ENCODE data around the gene RGS2.

DNA sequence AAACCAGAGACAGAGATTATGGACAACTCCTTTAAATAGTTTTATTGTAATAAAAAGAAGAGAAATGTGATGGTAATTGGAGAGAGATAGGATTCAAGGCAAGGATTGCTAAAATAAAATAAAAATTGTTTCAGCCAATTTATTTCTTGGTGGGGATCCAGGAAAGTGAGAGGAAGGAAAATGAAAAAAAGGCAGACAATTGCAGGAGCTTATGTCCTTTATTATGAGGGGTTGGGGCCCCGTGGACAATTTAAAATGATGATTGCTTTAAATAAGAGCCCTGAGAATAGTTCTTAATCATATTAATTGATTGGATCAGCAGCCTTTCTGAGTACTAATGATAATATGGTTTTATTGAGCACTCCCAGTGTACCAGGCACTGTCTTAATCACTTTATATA, 40.2 kb downstream of the RGS2 start:
- TF ChIP-seq, protein P1, sequence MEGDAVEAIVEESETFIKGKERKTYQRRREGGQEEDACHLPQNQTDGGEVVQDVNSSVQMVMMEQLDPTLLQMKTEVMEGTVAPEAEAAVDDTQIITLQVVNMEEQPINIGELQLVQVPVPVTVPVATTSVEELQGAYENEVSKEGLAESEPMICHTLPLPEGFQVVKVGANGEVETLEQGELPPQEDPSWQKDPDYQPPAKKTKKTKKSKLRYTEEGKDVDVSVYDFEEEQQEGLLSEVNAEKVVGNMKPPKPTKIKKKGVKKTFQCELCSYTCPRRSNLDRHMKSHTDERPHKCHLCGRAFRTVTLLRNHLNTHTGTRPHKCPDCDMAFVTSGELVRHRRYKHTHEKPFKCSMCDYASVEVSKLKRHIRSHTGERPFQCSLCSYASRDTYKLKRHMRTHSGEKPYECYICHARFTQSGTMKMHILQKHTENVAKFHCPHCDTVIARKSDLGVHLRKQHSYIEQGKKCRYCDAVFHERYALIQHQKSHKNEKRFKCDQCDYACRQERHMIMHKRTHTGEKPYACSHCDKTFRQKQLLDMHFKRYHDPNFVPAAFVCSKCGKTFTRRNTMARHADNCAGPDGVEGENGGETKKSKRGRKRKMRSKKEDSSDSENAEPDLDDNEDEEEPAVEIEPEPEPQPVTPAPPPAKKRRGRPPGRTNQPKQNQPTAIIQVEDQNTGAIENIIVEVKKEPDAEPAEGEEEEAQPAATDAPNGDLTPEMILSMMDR (IDR thresholded peaks at IDR 0.05), result no peak
- no peak for TF ChIP-seq ZFX (IDR thresholded peaks at IDR 0.05; ENCODE audit: borderline replicate concordance)

Measured in 22Rv1 (cell line).